ENCODE measurements around the gene LGI2. TPM values are rescaled to one million over a fixed set of nuclear protein-coding genes. Genes with fewer than 3 reads are reported as not detected.

LGI2 gene, protein sequence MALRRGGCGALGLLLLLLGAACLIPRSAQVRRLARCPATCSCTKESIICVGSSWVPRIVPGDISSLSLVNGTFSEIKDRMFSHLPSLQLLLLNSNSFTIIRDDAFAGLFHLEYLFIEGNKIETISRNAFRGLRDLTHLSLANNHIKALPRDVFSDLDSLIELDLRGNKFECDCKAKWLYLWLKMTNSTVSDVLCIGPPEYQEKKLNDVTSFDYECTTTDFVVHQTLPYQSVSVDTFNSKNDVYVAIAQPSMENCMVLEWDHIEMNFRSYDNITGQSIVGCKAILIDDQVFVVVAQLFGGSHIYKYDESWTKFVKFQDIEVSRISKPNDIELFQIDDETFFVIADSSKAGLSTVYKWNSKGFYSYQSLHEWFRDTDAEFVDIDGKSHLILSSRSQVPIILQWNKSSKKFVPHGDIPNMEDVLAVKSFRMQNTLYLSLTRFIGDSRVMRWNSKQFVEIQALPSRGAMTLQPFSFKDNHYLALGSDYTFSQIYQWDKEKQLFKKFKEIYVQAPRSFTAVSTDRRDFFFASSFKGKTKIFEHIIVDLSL
- total RNA-seq (2022; extraction: Qiagen RNA extraction): 0.07 to 0.39 TPM (median 0.11 TPM) in 5 replicates

DNA sequence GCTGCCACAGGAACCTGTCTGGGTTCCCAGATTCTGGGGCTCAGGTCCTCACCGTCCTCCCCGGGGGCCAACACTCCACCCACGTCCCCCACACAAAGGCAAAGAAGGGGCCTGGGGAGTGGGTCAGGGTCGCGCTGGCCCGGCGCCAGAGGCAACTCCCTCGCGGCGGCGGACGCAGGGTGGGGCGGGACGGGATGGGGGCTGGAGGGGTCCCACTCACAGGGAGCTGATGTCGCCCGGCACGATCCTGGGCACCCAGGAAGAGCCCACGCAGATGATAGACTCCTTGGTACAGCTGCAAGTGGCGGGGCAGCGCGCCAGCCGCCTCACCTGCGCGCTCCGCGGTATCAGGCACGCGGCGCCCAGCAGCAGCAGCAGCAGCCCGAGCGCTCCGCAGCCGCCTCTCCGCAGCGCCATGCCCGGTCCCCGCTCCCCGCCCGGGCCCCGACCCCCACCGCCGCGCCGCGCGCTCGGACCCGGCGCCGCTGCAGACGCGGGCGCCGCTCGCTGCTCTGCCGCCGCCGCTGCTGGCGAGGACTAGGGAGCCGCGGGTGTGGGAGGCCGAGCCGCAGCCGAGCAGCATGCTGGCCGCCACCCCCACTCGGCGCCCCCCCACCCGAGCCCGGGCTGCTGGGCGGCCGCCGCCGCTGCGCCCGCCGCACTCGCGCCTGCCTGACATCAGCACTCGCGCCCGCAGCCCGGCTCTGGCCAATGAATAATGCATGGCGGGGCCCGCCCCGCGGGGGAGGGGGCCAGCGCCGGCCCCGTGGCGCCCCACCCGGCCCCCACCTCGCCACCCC lies at the start of gene LGI2:
Gene LGI2, minus strand, starts transcription at position 670 of the 800 bp plus-strand sequence. Its CDS starts 253 bp downstream, at position 417.

Other genes with a start within 250 kb of the LGI2 start
- gene SOD3, start 235.4 kb downstream of the LGI2 start, total RNA-seq (2022; extraction: Qiagen RNA extraction): not detected in 5 replicates
- 1.5 to 2.6 TPM (median 1.6 TPM) in 5 replicates for gene CCDC149, start 117.9 kb downstream of the LGI2 start, total RNA-seq (2022; extraction: Qiagen RNA extraction)
- 1.8 to 3.4 TPM (median 2.5 TPM) in 5 replicates for gene SEPSECS, start 129.5 kb upstream of the LGI2 start, total RNA-seq (2022; extraction: Qiagen RNA extraction)
- 4.8 to 7.6 TPM (median 6.8 TPM) in 5 replicates for gene PI4K2B, start 203.1 kb upstream of the LGI2 start, total RNA-seq (2022; extraction: Qiagen RNA extraction)